GM23338 (cell line): ENCODE measurements around the gene TOX2. TPM values are rescaled to one million over a fixed set of nuclear protein-coding genes. Genes with fewer than 3 reads are reported as not detected.
A peak's percentile ranks its signal among the peaks of the same experiment; 100 is the strongest.

ENCODE experiments used
- ATAC-seq: fragments of 200-7000 bp; cut with Tn5 transposase; 3 replicates; pipeline ENCODE4 v1.9.1; 2020
- DNase-seq: peaks from one replicate; pipeline ENCODE4 v3.0.0-alpha.2; 2015; ENCODE audit warnings: low spot score
- H2AFZ ChIP-seq: fragments of 200-600 bp; sonication (generic); 2 replicates; pipeline ENCODE4 v1.8.0; 2016; ENCODE audit warnings: antibody characterized with exemption, mild to moderate bottlenecking, moderate library complexity
- H3F3A ChIP-seq: fragments of 200-600 bp; sonication (generic); replicated peaks from 2 replicates; pipeline ENCODE4 v1.8.0; 2017; ENCODE audit warnings: antibody characterized with exemption, mixed run types, low read depth
- H3K27ac ChIP-seq: fragments of 200-600 bp; sonication (generic); 2 replicates; pipeline ENCODE4 v1.6.1; 2016; ENCODE audit warnings: low read depth
- H3K27me3 ChIP-seq: fragments of 200-600 bp; sonication (generic); 2 replicates; pipeline ENCODE4 v1.8.0; 2016; ENCODE audit warnings: mild to moderate bottlenecking, mixed run types, moderate library complexity; ENCODE audit not compliant: insufficient read depth
- H3K36me3 ChIP-seq: fragments of 200-600 bp; sonication (generic); 2 replicates; pipeline ENCODE4 v1.8.0; 2016; ENCODE audit warnings: mild to moderate bottlenecking; ENCODE audit not compliant: insufficient read depth
- H3K4me1 ChIP-seq: fragments of 200-600 bp; sonication (generic); 2 replicates; pipeline ENCODE4 v1.8.0; 2016; ENCODE audit warnings: mild to moderate bottlenecking, moderate library complexity; ENCODE audit not compliant: insufficient read depth
- H3K4me2 ChIP-seq: fragments of 200-600 bp; sonication (generic); 2 replicates; pipeline ENCODE4 v1.7.1; 2017; ENCODE audit warnings: mixed run types
- H3K4me3 ChIP-seq: fragments of 200-600 bp; sonication (generic); 2 replicates; pipeline ENCODE4 v1.6.1; 2016; ENCODE audit warnings: mixed run types
- H3K79me2 ChIP-seq: fragments of 200-600 bp; sonication (generic); replicated peaks from 2 replicates; pipeline ENCODE4 v1.8.0; 2017; ENCODE audit warnings: mild to moderate bottlenecking; ENCODE audit not compliant: insufficient read depth
- H3K9me2 ChIP-seq: fragments of 200-600 bp; sonication (generic); 2 replicates; pipeline ENCODE4 v1.8.0; 2017; ENCODE audit not compliant: insufficient read depth
- H4K20me1 ChIP-seq: fragments of 200-600 bp; sonication (generic); replicated peaks from 2 replicates; pipeline ENCODE4 v1.8.0; 2017; ENCODE audit warnings: mild to moderate bottlenecking; ENCODE audit not compliant: insufficient read depth
- H3K27ac Mint-ChIP-seq: 2 replicates; pipeline ENCODE4 v1.8.0; 2020; ENCODE audit warnings: inconsistent platforms, mild to moderate bottlenecking, moderate library complexity, mixed read lengths
- H3K27me3 Mint-ChIP-seq: 3 replicates; pipeline ENCODE4 v1.8.0; 2022; ENCODE audit warnings: low read depth, mild to moderate bottlenecking, moderate library complexity, mixed read lengths, inconsistent platforms; ENCODE audit not compliant: insufficient read depth, poor library complexity
- H3K36me3 Mint-ChIP-seq: 3 replicates; pipeline ENCODE4 v1.8.0; 2021; ENCODE audit warnings: low read depth, mild to moderate bottlenecking, inconsistent platforms, moderate library complexity, mixed read lengths
- H3K4me1 Mint-ChIP-seq: 3 replicates; pipeline ENCODE4 v1.8.0; 2020; ENCODE audit warnings: mild to moderate bottlenecking, inconsistent platforms, mixed read lengths
- H3K4me3 Mint-ChIP-seq: 3 replicates; pipeline ENCODE4 v1.8.0; 2021; ENCODE audit warnings: moderate library complexity, mild to moderate bottlenecking, inconsistent platforms, mixed read lengths
- H3K9me3 Mint-ChIP-seq: 3 replicates; pipeline ENCODE4 v1.8.0; 2020; ENCODE audit warnings: moderate library complexity, mild to moderate bottlenecking, inconsistent platforms, mixed read lengths
- CTCF ChIP-seq, 2 experiments: fragments of 200-600 bp in 1 of 2; sonication (generic) in 1 of 2; conservative IDR thresholded peaks; 2 replicates each; pipeline versions ENCODE4 v1.5.1 to v1.6.1; 2016 to 2017; ENCODE audit warnings: antibody characterized with exemption in 2 of 2, low read depth in 2 of 2, mild to moderate bottlenecking in 2 of 2, moderate library complexity in 1 of 2
- ETS1 ChIP-seq: IDR thresholded peaks from 2 replicates; pipeline ENCODE4 v1.6.1; 2016; ENCODE audit warnings: antibody characterized with exemption
- JUNB ChIP-seq: IDR thresholded peaks from one replicate; pipeline ENCODE4 v1.6.1; 2016; ENCODE audit warnings: antibody characterized with exemption; ENCODE audit not compliant: unreplicated experiment
- POLR2AphosphoS5 ChIP-seq: IDR thresholded peaks from 2 replicates; pipeline ENCODE4 v1.6.1; 2016; ENCODE audit warnings: antibody characterized with exemption, low read depth
- REST ChIP-seq: IDR thresholded peaks from one replicate; pipeline ENCODE4 v1.6.1; 2018; ENCODE audit warnings: antibody characterized with exemption; ENCODE audit not compliant: unreplicated experiment
- ZNF462 ChIP-seq: fragments of 250-450 bp; sonication (Bioruptor Pico); IDR thresholded peaks from 2 replicates; pipeline ENCODE4 v1.5.0; 2020; ENCODE audit warnings: mild to moderate bottlenecking, moderate library complexity
- polyA plus RNA-seq: library from polyadenylated mRNA; unstranded; fragments of >200 nt; fragmentation: Nextera tagmentation; extraction: Ambion mirVana; gene quantifications from 2 replicates; pipeline ENCODE4 v1.2.1, GENCODE V29; 2016
- total RNA-seq: library from RNA; depleted of rRNA; stranded (reverse); fragments of >200 nt; shearing (Covaris generic); gene quantifications from 2 replicates; pipeline ENCODE4 v1.2.3, GENCODE V29; 2014

The TOX2 gene
- total and polyA plus RNA-seq, 2 experiments from 2014 or later, result 1.4 to 1.5 TPM

GRCh38 chr20:43939762-43940121, 25.1 kb downstream of the TOX2 start:
- Histone ChIP-seq H3K4me1 (peaks cover 9% of the 10 kb centered on the region), H3K4me2 (no peak overlapping the region), H4K20me1 (no peaks in the 10 kb centered on the region), H3K27me3 (no peaks in the 10 kb centered on the region), H3F3A (no peaks in the 10 kb centered on the region), H3K36me3 (no peaks in the 10 kb centered on the region), H3K79me2 (no peaks in the 10 kb centered on the region), H2AFZ (no peak overlapping the region), H3K27ac (no peak overlapping the region), H3K4me3 (no peak overlapping the region), H3K9me2 (no peaks in the 10 kb centered on the region)
- H3K27me3 Mint-ChIP-seq, result peaks cover 3% of the 10 kb centered on the region
- no peak overlapping the region for H3K4me3 Mint-ChIP-seq
- no peaks in the 10 kb centered on the region; the same call in 2 of the 3 replicates for H3K9me3 Mint-ChIP-seq
- TF ChIP-seq ETS1, result no peak
- no peak for TF ChIP-seq ZNF462
- no peak for DNase-seq
- no peak overlapping the region for H3K27ac Mint-ChIP-seq
- no peaks in the 10 kb centered on the region for H3K36me3 Mint-ChIP-seq
- no peak for ATAC-seq
- H3K4me1 Mint-ChIP-seq, result peaks cover 17% of the 10 kb centered on the region

- Mint-ChIP-seq H3K4me3 (no peak overlapping the region), H3K4me1 (peaks cover 17% of the 10 kb centered on the region), H3K27me3 (peaks cover 2% of the 10 kb centered on the region), H3K27ac (no peak overlapping the region), H3K9me3 (no peaks in the 10 kb centered on the region; the same call in 2 of the 3 replicates), H3K36me3 (no peaks in the 10 kb centered on the region)
- Histone ChIP-seq H3K36me3 (no peaks in the 10 kb centered on the region), H3F3A (no peaks in the 10 kb centered on the region), H3K4me1 (peaks cover 9% of the 10 kb centered on the region), H4K20me1 (no peaks in the 10 kb centered on the region), H2AFZ (0 out of 2 replicates have a peak overlapping the region, but pooled peaks have one; percentile 32), H3K4me3 (no peak overlapping the region), H3K27ac (no peak overlapping the region), H3K27me3 (no peaks in the 10 kb centered on the region), H3K9me2 (no peaks in the 10 kb centered on the region), H3K4me2 (no peak overlapping the region), H3K79me2 (no peaks in the 10 kb centered on the region)
- ATAC-seq (peak; percentile 53; the same call in 2 of the 3 replicates), DNase-seq (no peak)
- TF ChIP-seq POLR2AphosphoS5 (no peak), CTCF (conservative IDR thresholded peaks at IDR 0.05; ENCODE audit: low read depth in 2 of 2) (no peak), JUNB (no peak), ETS1 (no peak), REST (no peak)
Observed at GRCh38 chr20:43940518-43941225, 26.0 kb downstream of the TOX2 start.
